SK-N-MC (cell line): ENCODE results near the gene PKMYT1.

ENCODE experiments used
- DNase-seq: peaks from one replicate; pipeline ENCODE4 v3.0.0-alpha.2; 2011; ENCODE audit warnings: low read depth, low spot score
- H3K27ac ChIP-seq: fragments of 200-600 bp; sonication (generic); 2 replicates; pipeline ENCODE4 v1.5.1; 2016; ENCODE audit warnings: mixed run types
- H3K36me3 ChIP-seq: fragments of 200-600 bp; sonication (generic); 2 replicates; pipeline ENCODE4 v1.6.1; 2017; ENCODE audit warnings: antibody characterized with exemption, low read length, mixed read lengths; ENCODE audit not compliant: insufficient read depth
- H3K4me3 ChIP-seq: fragments of 200-600 bp; sonication (generic); 2 replicates; pipeline ENCODE4 v1.5.1; 2016
- H3K9ac ChIP-seq: fragments of 200-600 bp; sonication (generic); 2 replicates; pipeline ENCODE4 v1.8.0; 2017; ENCODE audit warnings: mixed run types, mixed read lengths; ENCODE audit not compliant: insufficient read length
- H3K9me3 ChIP-seq: fragments of 200-600 bp; sonication (generic); 2 replicates; pipeline ENCODE4 v1.6.1; 2017; ENCODE audit warnings: low read depth, mild to moderate bottlenecking, antibody characterized with exemption, low read length, moderate library complexity, mixed read lengths
- EZH2 ChIP-seq: fragments of 200-600 bp; sonication (generic); IDR thresholded peaks from one replicate; pipeline ENCODE4 v1.6.1; 2017; ENCODE audit warnings: antibody characterized with exemption
- FOXP2 ChIP-seq: optimal IDR thresholded peaks from 2 replicates; pipeline ENCODE3; 2011; ENCODE audit warnings: mild to moderate bottlenecking, moderate library complexity; ENCODE audit not compliant: insufficient read depth; ENCODE audit errors: extremely low read length, control extremely low read depth
- POLR2AphosphoS5 ChIP-seq: IDR thresholded peaks from 2 replicates; pipeline ENCODE4 v1.6.1; 2012; ENCODE audit warnings: mild to moderate bottlenecking, low read depth, low read length, borderline replicate concordance

The PKMYT1 gene

DNA sequence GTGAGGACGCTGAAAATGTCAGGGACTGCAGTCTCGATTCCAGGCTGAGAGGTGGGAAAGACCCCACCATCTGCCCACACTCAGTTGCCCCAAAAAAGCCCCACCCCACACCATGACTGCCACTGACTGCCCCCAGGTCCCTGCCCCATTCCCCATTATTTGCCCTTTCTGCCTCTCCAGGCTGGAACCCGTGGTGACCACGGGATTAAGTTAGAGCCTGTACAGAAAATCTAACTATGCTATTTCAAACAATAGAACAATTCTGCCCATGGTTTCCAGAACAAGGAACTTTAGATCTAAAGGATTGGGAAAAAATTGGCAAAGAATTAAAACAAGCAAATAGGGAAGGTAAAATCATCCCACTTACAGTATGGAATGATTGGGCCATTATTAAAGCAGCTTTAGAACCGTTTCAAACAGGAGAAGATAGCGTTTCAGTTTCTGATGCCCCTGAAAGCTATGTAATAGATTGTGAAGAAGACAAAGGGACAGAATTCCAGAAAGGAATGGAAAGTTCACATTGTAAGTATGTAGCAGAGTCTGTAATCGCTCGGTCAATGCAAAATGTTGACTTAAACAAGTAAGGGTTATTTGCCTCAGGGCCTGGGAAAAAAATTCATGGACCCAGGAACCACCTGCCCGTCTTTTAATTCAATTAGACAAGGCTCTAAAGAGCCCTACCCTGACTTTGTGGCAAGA lies 54.1 kb downstream of the PKMYT1 start:
- Histone ChIP-seq H3K9ac (no peak overlapping the region), H3K36me3 (no peaks in the 10 kb centered on the region; the same call in 1 of the 2 replicates), H3K27ac (no peak overlapping the region), H3K4me3 (no peak overlapping the region), H3K9me3 (no peaks in the 10 kb centered on the region)
- DNase-seq, result no peak
- TF ChIP-seq EZH2 (no peak), FOXP2 (no peak), POLR2AphosphoS5 (no peak)

DNA sequence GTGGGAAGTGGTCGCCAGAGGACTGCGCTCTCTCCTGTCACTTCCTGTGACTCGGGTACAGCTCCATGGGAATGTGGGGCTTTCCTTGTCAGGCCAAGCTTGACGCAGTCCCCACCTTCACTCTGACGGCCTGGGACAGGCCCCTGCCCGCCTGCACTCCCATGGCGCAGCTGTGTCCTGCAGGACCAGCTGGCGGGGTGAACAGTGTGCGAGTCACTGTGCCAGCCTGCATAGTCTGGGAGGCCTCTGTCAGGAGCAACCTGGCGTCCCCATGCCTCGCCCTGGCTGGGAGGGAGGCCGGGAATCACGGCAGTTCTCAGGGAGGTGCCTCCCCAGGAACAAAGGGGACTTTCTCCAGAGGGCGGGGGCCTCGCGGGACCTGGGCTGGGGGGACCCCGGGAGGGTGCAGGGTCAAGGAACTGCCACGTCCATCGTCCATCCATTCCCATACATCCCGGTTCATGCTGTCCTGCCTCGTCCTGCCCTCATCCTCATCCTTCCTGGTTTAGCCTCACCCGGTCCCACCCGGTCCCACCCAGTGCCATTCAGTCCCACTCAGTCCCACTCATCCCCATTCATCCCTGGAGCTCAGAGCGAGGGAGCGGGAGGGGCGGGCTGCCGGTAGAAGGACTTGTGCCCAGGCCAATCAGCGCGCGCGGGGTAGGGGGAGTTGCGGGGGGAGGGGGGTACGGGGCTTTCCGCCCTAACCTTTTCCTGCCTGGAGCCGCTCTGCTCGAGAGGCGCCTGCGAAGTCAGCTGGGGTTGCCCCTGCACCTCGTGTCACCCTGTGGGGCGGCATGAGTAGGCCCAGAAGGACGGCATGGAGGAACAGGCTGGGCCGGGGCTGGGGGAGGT lies 55.1 kb downstream of the PKMYT1 start:
- H3K9me3 ChIP-seq, result no peaks in the 10 kb centered on the region
- DNase-seq, result no peak
- H3K27ac ChIP-seq, result no peak overlapping the region
- no peak for TF ChIP-seq FOXP2
- TF ChIP-seq EZH2, result no peak
- no peak for TF ChIP-seq POLR2AphosphoS5
- no peak overlapping the region for H3K9ac ChIP-seq
- no peaks in the 10 kb centered on the region; the same call in 1 of the 2 replicates for H3K36me3 ChIP-seq
- H3K4me3 ChIP-seq, result no peak overlapping the region

DNA sequence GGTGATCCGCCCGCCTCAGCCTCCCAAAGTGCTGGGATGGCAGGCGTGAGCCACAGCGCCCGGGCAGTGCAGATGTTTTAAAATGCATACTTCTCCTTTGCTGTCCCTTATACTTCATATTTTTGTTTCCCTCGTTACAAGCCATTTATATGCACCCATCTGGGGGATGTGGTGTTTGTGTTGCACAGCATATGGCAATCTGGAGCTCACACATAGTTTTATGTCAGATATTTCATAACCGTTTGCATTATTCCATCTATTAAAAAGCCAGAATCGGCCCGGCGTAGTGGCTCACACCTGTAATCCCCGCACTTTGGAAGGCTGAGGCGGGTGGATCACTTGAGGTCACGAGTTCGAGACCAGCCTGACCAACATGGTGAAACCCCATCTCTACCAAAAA lies 56.8 kb downstream of the PKMYT1 start:
- no peak overlapping the region for H3K4me3 ChIP-seq
- peaks cover 2% of the 10 kb centered on the region; the same call in 1 of the 2 replicates for H3K36me3 ChIP-seq
- TF ChIP-seq FOXP2, result no peak
- no peak for TF ChIP-seq EZH2
- TF ChIP-seq POLR2AphosphoS5, result no peak
- H3K9ac ChIP-seq, result no peak overlapping the region
- no peak for DNase-seq
- H3K27ac ChIP-seq, result no peak overlapping the region
- H3K9me3 ChIP-seq, result no peaks in the 10 kb centered on the region
